ENCODE measurements around the gene FAM222A.

The FAM222A gene

DNA sequence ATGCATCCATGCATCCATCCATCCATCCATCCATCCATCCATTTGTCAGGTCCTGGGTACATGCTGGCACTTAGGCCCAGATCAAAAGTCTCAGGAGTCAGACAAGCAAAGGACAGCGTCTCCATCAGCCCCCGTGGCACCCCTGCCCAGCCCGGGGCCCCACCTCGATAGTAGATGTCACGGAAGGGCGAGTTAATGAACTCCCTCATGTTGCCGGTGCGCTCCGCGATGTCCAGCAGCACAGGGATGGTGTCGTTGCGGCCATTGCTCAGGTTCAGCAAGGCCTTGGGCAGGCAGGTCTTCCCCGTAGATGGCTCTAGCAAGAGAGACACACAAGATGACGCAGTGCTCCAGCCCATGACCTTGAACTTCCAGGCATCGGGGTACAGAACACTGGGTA lies 89.2 kb downstream of the FAM222A start:
- DNase-seq (ENCODE audit: low read depth), result no peak

DNA sequence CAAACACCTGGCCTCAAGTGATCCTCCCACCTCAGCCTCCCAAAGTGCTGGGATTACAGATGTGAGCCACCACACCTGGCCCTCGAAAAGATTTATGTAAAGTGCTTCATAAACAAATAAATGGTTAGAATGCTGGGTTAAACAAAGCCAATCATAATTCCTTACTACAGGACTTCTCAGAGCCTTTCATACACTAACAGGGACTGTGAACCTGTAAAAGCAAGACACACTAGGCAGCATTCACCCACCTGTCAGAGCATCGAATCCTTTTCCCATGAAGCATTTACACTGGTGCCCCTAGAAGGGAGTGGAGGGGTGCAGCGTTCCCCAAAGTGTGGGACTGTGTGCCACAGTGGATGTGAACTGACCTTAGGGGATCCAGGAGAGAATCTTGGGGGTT lies 90.1 kb downstream of the FAM222A start:
- DNase-seq (ENCODE audit: low read depth), result no peak

DNA sequence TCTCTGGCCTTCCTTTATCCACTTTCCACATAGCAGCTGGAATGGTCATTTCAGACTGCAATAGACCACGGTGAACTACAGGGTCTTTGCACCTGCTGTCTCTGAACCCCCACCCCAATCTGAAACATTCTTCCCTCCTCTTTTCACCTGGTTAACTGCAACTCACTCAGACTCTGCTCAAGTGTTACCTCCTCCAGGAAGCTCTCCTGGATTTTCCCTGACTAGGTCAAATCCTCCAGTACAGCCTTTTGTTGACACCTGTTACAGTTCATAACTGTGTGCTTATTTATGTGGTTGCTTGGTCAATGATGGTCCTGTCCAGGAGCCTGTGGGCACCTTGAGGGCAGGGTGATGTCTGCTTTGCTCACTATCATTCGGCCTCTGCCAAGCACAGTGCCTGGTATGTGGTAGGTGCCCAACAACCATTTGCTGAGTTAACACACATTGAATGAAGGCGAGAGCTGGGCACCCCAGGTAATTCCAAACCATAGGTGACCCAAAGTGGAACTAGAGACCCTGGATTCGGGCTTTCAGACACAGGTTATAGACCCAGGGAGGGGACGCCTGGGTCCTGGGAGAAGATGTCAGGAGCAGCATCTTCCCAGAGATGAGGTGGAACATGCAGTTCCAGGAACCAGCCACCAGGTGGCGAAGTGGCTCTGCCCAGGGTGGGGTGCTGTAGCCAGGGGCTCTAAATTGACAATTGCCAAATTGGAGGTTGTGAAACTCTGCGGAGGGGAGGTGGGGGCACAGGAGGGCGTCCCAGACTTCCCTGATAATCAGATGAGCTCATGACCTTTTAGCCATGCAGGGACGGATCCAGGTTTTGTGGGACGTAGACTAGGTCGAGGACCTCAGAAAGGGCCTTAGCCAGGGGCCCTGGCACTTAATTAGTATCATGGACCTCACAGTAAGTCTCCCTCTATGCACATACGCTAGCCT lies 91.5 kb downstream of the FAM222A start:
- peak; percentile 13 for DNase-seq (ENCODE audit: low read depth)

DNA sequence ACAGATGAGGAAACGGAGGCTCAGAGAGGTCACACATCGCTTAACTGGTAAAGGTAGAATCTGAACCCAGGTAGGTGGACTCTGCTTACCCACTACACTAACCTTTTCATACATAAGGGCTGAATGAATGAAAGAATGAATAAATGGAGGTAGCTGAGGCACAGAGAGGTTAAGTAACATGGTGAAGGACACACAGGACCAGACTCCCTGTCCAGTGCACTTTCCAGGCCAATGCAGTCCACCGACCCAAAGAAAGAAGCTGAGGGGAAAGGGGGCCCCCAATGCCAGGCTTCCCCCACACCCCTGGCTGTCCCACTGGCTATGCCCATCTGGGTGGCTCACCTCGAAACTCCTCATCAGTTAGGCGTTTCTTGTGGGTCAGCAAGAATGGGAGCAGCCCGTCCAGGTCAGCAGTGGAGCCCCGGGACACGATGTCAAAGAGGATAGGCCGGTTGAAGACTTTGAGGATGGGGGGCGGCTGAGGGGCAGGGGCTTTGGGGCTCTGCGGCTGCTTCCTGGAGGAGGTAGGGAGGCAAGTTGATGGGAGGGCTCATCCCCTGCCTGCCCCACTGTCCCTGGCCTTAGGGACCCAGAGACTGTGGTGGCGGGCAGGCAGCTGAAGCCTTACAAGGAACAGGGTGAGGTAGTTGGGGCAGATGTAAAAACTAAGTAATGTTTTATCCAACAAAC lies 94.5 kb downstream of the FAM222A start:
- DNase-seq (ENCODE audit: low read depth), result no peak

DNA sequence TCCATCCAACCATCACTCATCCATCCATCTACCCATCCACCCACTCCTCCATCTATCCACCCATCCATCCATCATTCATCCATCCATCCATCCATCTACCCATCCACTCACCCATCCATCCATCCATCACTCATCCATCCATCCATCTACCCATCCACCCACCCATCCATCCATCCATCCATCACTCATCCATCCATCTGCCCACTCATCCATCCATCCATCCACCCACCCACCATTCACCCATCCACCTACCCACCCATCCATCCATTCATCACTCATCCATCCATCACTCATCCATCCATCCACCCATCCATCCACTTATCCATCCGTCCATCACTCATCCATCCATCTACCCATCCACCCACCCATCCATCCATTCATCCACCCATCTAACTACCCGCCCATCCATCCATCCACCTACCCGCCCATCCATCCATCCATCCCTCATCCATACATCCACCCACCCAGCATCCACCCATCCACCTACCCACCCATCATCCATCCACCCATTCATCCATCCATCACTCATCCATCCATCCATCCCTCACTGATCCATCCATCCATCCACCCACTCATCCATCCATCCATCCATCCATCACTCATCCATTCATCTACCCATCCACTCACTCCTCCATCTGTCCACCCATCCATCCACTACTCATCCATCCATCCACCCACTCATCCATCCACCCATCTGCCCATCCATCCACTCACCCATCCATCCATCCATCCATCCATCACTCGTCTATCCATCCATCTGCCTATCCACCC lies 95.4 kb downstream of the FAM222A start:
- no peak for DNase-seq (ENCODE audit: low read depth)

DNA sequence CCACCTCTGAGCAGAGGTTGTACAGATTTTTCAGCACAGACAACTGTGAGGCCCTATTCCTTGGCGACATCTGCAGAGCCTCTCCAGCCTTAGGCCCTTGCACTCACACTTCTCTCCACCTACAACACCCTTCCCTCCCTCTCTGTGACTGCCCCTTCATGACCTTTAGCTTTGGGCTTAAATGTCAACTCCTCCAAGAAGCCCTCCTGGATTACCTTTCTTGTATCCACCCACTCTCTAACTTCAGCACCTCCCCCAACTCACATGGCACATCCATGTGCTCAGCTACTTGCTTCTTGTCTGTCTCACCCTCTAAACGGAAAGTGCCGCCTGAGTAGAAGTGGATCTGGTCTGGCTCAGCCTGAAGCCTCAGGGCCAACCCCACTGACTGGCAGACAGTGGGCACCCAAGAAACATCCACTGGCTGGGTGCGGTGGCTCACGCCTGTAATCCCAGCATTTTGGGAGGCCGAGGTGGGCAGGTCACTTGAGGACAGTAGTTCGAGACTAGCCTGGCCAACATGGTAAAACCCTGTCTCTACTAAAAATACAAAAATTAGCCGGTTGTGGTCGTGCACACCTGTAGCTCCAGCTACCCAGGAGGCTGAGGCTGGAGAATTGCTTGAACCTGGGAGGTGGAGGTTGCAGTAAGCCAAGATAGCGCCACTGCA lies 97.5 kb downstream of the FAM222A start:
- no peak for DNase-seq (ENCODE audit: low read depth)

DNA sequence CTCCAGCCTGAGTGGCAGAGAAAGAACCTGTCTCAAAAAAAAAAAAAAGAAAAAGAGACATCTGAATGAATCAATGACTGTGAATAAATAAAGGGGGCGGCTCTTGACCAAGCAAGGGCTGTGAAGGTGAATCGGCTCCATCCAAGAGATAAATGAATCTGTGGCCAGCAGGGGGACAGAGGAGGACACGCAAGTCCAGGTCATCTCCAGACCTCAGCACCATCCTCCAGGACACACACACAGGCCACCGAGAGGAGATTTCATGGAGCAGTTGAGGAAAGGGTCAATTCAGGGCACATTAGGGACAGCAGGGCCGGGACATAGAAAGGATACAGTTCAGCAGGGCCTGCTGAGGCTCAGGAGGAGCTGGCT lies 98.0 kb downstream of the FAM222A start:
- no peak for DNase-seq (ENCODE audit: low read depth)

DNA sequence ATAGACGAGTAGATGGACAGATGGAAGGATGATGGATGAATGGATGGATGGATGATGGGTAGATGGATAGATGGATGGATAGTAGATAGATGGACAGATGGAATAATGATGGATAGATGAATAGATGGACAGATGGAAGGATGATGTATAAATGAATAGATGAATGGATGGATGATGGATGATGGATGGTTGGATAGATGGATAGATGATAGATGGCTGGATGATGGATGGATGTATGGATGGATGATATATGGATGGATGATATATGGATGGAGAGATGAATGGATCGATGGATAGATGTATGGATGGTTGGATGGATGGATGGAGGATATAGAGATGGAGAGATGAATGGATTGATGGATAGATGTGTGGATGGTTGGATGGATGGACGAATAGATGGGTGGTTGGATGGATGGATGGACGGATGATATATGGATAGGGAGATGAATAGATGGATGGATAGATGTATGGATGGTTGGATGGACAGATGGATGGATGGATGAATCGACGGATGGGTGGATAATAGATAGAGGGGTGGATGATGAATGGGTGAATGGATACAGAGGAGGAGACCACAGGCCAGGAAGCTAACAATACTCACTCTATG lies 100.3 kb downstream of the FAM222A start:
- DNase-seq (ENCODE audit: low read depth), result no peak

DNA sequence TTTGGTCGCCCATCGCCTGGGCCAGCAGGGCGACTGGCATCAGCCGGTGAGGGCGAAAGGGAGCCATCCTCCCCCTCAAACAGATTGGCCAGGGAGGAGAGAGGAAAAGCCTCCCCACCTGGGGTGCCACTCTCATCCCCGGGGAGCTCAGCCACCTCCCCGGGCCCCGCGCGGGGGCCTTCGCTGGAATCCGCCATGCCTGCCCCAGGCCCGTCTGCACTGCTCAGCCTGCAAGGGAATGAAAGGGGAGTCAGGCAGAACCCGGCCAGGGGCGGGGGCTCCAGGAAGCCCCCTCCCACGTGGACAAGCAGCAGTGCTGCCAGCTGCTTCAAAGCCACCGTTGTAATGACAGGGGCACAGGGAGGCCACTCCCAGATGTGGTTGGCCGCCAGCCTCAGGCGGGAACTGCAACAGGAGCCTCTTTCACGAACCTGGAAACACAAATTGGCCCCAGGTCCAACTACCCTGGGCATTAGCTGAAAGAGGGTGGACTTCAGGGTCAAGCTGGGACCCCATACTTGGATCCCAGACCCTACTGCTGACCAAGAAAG lies 101.0 kb downstream of the FAM222A start:
- no peak for DNase-seq (ENCODE audit: low read depth)

DNA sequence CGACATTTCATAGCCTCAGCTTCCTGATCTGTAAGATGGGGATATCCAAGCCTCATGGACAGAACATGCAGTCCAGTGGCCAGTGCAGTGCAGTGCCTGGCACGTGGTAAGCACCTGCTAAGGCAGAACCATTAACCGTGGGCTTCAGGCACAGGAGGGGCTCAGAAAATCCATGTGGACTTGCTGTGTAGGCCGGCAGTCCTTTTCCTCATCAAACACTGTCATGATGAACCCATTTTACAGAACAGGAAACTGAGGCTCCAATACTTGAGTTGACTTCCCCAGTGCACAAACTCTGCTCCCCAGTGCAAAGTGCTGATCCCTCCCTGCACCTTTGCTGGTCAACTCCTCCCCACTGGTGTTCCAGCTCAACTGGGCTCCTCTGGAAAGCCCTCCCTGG lies 101.6 kb downstream of the FAM222A start:
- no peak for DNase-seq (ENCODE audit: low read depth)

DNA sequence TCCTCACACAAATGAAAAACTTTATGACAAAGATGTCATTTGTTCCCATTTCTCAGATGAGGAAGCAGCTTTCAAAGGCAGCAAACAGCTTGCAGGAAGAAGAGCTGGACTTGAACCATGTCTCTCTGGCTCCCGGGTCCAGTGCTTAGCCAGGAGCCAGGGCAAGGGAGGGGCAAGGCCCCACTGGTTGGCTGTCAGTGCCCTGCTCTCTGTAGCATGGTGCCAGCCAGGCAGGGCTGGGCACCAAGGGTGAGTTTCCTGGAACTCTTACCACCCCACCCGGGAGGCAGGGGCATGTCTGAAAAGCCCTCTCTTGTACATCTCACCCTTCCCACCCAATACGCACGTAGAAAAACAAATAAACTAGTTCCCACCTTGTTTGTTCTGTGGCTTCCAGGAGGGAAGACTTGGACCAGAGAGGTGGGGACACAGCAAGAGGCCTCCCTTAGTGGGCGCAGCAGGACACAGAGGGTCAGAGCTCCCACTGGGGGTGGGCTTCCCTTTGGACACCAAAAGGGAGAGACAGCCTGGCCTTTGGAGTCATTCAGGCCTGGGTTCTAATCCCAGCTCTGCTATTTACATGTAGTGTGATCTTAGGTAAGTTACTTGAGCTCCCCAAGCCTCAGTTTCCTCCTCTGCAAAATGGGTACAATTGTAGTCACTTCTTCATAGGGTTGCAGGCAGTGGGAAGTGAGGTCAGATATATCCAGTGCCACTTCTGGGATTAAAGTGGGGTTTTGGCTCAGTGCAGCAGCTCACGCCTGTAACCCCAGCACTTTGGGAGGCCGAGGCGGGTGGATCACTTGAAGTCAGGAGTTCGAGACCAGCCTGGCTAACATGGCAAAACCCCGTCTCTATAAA lies 102.4 kb downstream of the FAM222A start:
- no peak for DNase-seq (ENCODE audit: low read depth)

DNA sequence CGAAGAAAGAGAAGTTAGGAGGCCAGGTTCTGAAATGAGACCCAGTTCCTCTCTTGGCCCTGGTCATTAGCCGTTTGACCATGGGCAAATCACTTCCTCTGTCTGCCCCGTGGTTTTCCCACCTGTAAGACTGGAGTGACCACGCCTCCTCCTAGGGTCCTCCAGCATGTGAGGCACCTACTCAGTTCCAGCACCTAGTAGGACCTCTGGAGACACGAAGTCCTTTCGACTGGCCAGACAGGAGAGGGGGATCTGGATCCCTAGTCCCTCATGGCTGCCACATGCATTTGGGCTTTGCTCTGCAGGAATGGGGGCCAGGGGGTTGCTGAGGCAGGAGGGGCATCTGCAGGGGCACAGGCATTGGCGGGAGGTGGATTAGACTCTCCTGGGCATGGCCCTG lies 103.2 kb downstream of the FAM222A start:
- no peak for DNase-seq (ENCODE audit: low read depth)

DNA sequence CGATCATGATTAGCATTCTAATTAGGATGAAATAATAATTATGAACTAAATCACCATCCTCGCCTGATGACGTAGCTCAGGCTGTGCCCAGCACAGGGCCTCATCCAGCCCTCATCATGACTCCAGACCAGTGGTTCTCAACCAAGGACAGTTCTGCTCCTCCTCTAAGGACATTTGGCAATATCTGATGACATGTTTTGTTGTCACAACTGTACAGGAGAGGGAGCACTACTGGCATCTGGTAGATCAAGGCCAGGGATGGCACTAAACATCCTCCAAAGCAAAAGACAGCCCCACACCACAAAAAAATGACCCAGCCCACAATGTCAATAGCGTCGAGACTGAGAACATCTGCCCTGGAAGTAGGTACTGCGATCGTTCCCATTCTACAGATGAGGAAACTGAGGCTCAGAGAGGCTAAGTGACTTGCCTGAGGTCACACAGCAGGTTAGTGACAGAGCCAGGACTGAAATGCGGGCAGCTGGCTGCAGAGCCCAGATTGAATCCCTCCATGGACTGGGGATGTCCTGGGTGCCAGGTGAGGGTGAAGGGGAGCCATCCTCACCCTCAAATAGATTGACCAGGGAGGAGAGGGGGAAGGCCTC lies 104.1 kb downstream of the FAM222A start:
- no peak for DNase-seq (ENCODE audit: low read depth)

DNA sequence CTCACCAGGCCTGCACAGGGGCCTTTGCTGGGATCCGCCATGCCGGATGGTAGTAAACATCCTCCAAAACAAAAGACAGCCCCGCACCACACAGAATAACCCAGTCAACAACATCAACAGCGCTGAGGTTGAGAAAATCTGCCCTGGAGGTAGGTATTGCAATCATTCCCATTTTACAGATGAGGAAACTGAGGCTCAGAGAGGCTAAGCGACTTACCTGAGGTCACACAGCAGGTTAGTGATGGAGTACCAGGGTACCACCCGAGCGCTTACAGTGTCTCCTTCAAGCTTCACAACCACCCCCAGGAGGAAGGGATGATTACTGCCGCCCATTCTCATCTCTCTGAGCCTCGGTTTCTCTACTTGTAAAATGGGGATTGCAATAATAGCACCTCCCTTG lies 104.6 kb downstream of the FAM222A start:
- DNase-seq (ENCODE audit: low read depth), result no peak

DNA sequence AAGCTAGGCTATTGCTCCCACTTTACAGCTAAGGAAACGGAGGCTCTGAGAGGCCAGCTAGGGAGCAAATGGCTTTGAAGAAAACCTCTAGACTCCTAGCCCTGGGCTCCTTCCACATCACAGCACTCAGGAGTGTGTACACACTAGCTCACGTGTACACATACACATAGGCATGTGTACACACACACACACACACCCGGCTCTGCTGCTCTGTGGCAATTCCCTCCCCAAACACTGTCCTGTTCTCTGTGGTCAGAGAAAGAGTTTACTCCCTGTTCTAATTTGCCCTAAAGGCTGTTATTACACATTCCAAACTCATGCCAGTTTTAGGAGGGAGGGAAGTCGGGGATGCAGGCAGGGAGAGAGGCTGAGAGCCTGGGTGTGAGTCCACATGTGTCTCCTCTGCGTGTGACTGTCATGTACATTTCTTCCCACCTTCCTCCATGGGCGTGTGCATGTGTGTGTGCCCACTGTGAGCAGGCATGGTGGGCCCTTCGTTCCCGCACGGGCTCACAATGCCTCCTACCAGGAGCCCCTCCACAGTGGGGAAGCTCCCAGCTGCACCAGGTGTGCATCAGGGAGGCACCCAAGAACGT lies 105.4 kb downstream of the FAM222A start:
- DNase-seq (ENCODE audit: low read depth), result peak; percentile 73
